ENCODE data around the gene ECEL1.
"Not testable (repeated sequence)": the region's sequence is repeated elsewhere in the genome, so short reads cannot be mapped to it uniquely, and the experiment has no call there.

The ECEL1 gene

GRCh38 chr2:232440220-232441018 is 47.2 kb downstream of the ECEL1 start:
- DNase-seq, result peak; percentile 75

- DNase-seq, result no peak
These were observed 47.9 kb downstream of the ECEL1 start for GRCh38 chr2:232439758-232440135.

GRCh38 chr2:232438951-232439757 is 48.5 kb downstream of the ECEL1 start:
- DNase-seq, result no peak

- no peak for DNase-seq
These were observed 49.5 kb downstream of the ECEL1 start for GRCh38 chr2:232438091-232438490.

- no peak for DNase-seq
These were observed 50.5 kb downstream of the ECEL1 start for GRCh38 chr2:232437195-232437571.

- DNase-seq, result no peak
These were observed 51.0 kb downstream of the ECEL1 start for GRCh38 chr2:232436381-232437194.

- no peak for DNase-seq
These were observed 51.8 kb downstream of the ECEL1 start for GRCh38 chr2:232435805-232436204.

GRCh38 chr2:232435375-232435648 is 52.3 kb downstream of the ECEL1 start:
- DNase-seq, result no peak

GRCh38 chr2:232434563-232435374 is 52.9 kb downstream of the ECEL1 start:
- DNase-seq, result no peak

- no peak for DNase-seq
These were observed 53.5 kb downstream of the ECEL1 start for GRCh38 chr2:232434091-232434490.

- DNase-seq, result not testable (repeated sequence)
These were observed 54.0 kb downstream of the ECEL1 start for GRCh38 chr2:232433622-232434021.

GRCh38 chr2:232432598-232433184 is 54.9 kb downstream of the ECEL1 start:
- no peak for DNase-seq

GRCh38 chr2:232431705-232432590 is 55.7 kb downstream of the ECEL1 start:
- no peak for DNase-seq

Data from KG1 (cell line).